LNCaP clone FGC (cell line): ENCODE data around the gene FOSL2.

Experiments used
- DNase-seq: peaks from one replicate; pipeline ENCODE4 v3.0.0-alpha.2; 2011; ENCODE audit warnings: low read depth
- H3K4me3 ChIP-seq: 2 replicates; pipeline ENCODE4 v1.5.1; 2011; ENCODE audit warnings: mild to moderate bottlenecking, low read depth, low read length, control low read depth
- TF ChIP-seq, protein P1 (sequence below): IDR thresholded peaks from 2 replicates; pipeline ENCODE4 v1.5.1; 2012; ENCODE audit warnings: mild to moderate bottlenecking; ENCODE audit not compliant: control insufficient read depth, insufficient read depth; ENCODE audit errors: extremely low read depth

Gene FOSL2

DNA sequence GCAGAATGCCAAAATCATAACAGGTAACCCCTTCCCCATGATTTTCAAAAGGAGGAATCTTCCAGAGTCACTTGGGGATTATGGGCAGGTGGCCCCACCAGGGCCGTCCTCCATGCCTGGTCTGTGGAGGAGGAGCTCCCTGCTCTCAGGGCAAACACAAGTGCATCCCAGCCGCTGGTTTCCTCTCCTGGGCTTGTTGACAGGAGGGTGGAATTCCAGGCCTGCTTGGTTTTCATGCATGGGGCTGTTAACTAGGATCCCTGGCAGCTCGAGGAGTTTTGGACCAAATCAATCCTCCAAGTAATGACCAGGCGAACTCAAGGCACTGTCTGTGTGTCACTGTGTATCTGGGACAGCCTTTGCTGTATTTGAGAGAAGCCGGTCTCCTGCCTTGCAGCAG, 45.3 kb downstream of the FOSL2 start:
- TF ChIP-seq, protein P1, sequence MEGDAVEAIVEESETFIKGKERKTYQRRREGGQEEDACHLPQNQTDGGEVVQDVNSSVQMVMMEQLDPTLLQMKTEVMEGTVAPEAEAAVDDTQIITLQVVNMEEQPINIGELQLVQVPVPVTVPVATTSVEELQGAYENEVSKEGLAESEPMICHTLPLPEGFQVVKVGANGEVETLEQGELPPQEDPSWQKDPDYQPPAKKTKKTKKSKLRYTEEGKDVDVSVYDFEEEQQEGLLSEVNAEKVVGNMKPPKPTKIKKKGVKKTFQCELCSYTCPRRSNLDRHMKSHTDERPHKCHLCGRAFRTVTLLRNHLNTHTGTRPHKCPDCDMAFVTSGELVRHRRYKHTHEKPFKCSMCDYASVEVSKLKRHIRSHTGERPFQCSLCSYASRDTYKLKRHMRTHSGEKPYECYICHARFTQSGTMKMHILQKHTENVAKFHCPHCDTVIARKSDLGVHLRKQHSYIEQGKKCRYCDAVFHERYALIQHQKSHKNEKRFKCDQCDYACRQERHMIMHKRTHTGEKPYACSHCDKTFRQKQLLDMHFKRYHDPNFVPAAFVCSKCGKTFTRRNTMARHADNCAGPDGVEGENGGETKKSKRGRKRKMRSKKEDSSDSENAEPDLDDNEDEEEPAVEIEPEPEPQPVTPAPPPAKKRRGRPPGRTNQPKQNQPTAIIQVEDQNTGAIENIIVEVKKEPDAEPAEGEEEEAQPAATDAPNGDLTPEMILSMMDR = no peak
- DNase-seq = no peak
- no peak overlapping the region for H3K4me3 ChIP-seq

DNA sequence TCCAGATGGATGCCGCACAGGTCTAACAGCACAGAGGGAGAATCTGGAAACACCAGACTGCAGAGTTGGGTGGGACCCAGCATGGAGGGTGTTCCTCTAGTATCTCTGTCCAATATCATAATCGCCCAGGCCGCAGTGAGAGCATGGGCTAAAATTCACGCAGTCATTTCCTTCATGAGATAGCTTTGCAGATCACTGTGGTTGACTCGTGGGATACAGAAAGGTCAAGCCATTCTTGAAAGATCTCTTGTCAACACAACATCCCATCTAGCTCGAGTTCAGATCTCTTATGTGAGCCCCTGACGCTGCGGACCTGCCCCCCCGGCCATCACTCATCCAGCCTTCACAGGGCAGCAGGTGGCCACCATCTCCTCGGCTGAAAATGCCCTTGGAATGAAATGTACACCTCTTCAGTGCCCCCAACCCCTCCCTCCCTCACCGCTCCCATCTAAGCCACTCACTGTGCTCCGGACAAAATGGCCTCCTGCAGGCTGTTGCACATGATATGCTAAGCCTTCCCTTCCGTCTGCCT, 45.9 kb downstream of the FOSL2 start:
- H3K4me3 ChIP-seq = no peak overlapping the region
- TF ChIP-seq, protein P1 = no peak
- DNase-seq = no peak

DNA sequence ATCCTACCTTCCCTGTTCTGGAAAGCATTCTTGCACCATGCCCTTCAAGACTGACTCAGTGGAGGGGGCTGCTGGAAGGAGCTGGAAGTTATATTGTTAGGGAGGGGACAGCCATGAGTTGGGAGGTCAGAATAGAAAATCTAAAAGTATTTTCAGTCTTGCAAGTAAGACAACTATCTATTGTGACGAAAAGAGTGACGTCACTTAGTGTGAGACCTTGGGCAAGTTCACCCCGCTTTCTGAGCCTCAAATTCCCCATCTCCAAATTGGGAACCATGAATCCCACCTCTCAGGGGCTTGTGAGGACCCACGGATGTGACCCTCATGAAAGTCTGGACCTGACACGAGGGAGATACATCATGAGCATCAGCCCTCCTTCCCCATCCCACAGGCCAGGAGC, 46.5 kb downstream of the FOSL2 start:
- no peak overlapping the region for H3K4me3 ChIP-seq
- TF ChIP-seq, protein P1 = no peak
- DNase-seq = no peak

DNA sequence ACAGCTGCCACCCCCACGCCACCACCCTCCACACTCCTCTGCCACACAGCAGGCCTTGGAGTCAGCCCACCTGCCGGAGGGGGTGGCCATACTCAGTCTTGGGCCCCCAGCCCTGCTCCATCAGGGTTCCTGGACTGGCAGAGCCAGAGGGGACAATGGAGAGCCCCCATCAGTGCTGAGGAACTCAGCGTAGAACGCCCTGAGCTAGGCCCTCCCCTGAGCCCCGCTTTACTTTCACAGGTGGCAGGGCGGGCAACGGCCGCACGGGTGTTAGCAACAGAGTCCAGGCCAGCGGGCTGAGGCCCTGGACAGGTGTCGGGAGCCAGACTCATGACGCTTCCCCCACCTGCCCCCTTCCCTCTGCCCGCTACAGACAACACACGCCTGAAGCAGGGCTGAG, 47.1 kb downstream of the FOSL2 start:
- no peak overlapping the region for H3K4me3 ChIP-seq
- TF ChIP-seq, protein P1 = no peak
- no peak for DNase-seq

DNA sequence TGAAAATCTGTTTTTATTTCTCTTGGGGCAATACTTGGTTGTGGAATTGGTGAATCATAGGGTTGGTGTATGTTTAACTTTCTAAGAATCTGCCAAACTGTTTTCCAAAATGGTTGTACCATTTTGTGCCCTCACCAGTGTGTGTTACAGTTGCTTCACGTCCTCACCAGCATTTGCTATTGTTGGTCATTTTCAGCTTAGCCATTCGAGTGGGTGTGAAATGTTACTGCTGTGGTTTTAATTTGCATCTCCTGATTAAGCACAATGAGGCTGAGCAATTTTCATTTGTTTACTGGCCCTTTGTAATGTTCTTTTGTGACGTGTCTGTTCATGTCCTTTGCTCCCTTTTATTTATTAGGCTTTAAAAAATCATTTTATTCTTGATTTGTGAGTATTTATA, 49.7 kb downstream of the FOSL2 start:
- TF ChIP-seq, protein P1 = no peak
- no peak overlapping the region for H3K4me3 ChIP-seq

DNA sequence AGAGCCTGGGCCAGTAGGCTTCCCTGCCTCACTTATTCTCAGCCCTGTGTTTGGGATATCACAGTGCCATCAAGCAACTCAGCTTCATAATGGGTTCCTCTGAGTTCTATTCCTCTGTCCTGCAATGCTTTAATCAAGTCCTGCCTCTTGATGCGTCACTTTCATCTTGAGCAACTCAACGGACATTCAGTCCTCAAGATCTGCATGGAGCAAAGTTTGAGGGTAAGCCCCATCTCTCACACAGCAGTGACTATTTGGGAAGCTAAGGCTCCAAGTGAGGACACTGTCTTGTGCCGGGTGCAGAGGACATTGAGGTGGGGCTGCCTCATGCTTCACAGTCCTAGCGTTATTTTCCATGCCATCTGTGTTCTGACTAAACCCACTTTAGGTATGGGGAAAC, 52.3 kb downstream of the FOSL2 start:
- no peak for DNase-seq
- TF ChIP-seq, protein P1 = no peak
- H3K4me3 ChIP-seq = no peak overlapping the region

More for the DNA sequence above, 49.7 kb downstream of the FOSL2 start:
- no peak for DNase-seq

DNA sequence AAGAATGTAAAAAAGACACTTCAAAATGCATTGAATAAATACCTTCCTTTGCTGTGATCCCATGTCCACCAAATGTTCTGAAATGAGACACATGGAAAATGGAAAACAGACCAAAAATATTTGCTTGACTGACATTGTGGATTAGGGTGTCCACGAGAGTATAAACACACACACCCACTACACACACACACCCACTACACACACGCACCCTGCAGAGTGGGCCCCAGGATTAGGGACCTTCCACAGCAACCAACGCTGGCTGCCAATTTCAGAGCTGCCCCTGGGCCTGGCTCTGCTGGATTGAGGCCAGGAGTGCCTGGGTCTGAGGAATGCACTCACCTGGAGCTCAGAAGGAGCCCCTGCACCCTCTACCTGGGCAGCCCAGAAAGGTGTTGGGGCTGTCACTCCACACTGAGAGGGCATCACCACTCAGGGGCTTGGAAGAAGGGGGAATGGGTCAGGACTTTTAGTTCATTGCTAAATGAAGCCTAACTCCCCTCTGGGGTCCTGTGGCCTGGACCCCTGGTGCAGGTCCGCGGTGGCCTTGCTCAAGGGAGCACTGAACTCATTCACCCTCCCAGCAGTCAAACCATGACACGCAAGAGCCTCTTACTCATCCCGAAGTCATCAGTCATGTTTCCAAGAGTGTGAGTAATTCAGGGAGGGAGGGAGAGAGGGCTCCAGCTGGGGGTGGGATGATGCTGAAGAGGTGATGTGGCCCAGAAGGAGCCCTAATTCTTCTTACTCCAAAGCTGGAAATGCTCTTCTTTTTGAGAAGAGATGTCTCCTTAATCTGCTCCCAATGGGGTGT, 53.0 kb downstream of the FOSL2 start:
- no peak for DNase-seq

More for the DNA sequence above, 53.0 kb downstream of the FOSL2 start:
- no peak overlapping the region for H3K4me3 ChIP-seq
- TF ChIP-seq, protein P1 = no peak
